ENCODE measurements around the gene CDC6. TPM values are rescaled to one million over a fixed set of nuclear protein-coding genes. Genes with fewer than 3 reads are reported as not detected.

The CDC6 gene
- total RNA-seq, 1 experiment from 2014 or later = 567 TPM

GRCh38 chr17:40322358-40323315, 35.0 kb downstream of the CDC6 start:
- H3K27me3 Mint-ChIP-seq (ENCODE audit: unreplicated experiment) = no peaks in the 10 kb centered on the region
- peaks cover 74% of the 10 kb centered on the region for H3K36me3 Mint-ChIP-seq (ENCODE audit: insufficient read depth, unreplicated experiment)
- no peaks in the 10 kb centered on the region for H3K9me3 Mint-ChIP-seq (ENCODE audit: low read depth, unreplicated experiment)
- CTCF ChIA-PET = interaction anchor here (0.5 to 36.5 kb wide), 17 partner anchors 10 to 502 kb away, joined by 3 to 1520 read pairs (median 4); partner anchors contain the start of genes CASC3, GJD3, RARA and WIPF2
- TF ChIP-seq CTCF (IDR thresholded peaks at IDR 0.05; ENCODE audit: unreplicated experiment) = no peak
- intact Hi-C loops (cut with micrococcal nuclease; ENCODE audit: unreplicated experiment) = no loop called here
- peak overlapping the region; percentile 33 for H3K4me3 Mint-ChIP-seq (ENCODE audit: low read depth, unreplicated experiment)
- H3K27ac Mint-ChIP-seq (ENCODE audit: unreplicated experiment) = peak overlapping the region; percentile 86
- H3K4me1 Mint-ChIP-seq (ENCODE audit: low read depth, unreplicated experiment) = peaks cover 90% of the 10 kb centered on the region
- peak; percentile 93 for DNase-seq
- BruUV-seq (replicated peaks) = no TSS peak

- CTCF ChIA-PET = interaction anchor here (0.5 to 36.5 kb wide), 15 partner anchors 11 to 603 kb away, joined by 3 to 1520 read pairs (median 4); partner anchors contain the start of genes CASC3, GJD3, RARA and WIPF2
- Mint-ChIP-seq H3K4me3 (ENCODE audit: low read depth, unreplicated experiment) (peak overlapping the region; percentile 33), H3K4me1 (ENCODE audit: low read depth, unreplicated experiment) (peaks cover 95% of the 10 kb centered on the region), H3K36me3 (ENCODE audit: insufficient read depth, unreplicated experiment) (peaks cover 63% of the 10 kb centered on the region), H3K27me3 (ENCODE audit: unreplicated experiment) (no peaks in the 10 kb centered on the region), H3K9me3 (ENCODE audit: low read depth, unreplicated experiment) (no peaks in the 10 kb centered on the region), H3K27ac (ENCODE audit: unreplicated experiment) (peak overlapping the region; percentile 86)
- BruUV-seq (replicated peaks) = no TSS peak
- intact Hi-C loops (cut with micrococcal nuclease; ENCODE audit: unreplicated experiment) = no loop called here
- no peak for TF ChIP-seq CTCF (IDR thresholded peaks at IDR 0.05; ENCODE audit: unreplicated experiment)
- DNase-seq = no peak
These were observed 36.0 kb downstream of the CDC6 start for GRCh38 chr17:40323391-40324381.

- CTCF ChIA-PET = interaction anchor here (0.6 to 36.5 kb wide), 8 partner anchors 13 to 701 kb away, joined by 3 to 1520 read pairs (median 6); partner anchors contain the start of genes GJD3, MSL1 and RARA
- intact Hi-C loops (cut with micrococcal nuclease; ENCODE audit: unreplicated experiment) = no loop called here
- no peak for DNase-seq
- Mint-ChIP-seq H3K4me1 (ENCODE audit: low read depth, unreplicated experiment) (peaks cover 91% of the 10 kb centered on the region), H3K27me3 (ENCODE audit: unreplicated experiment) (no peaks in the 10 kb centered on the region), H3K4me3 (ENCODE audit: low read depth, unreplicated experiment) (no peak overlapping the region), H3K9me3 (ENCODE audit: low read depth, unreplicated experiment) (no peaks in the 10 kb centered on the region), H3K36me3 (ENCODE audit: insufficient read depth, unreplicated experiment) (peaks cover 46% of the 10 kb centered on the region), H3K27ac (ENCODE audit: unreplicated experiment) (peak overlapping the region; percentile 8)
- no TSS peak for BruUV-seq (replicated peaks)
- TF ChIP-seq CTCF (IDR thresholded peaks at IDR 0.05; ENCODE audit: unreplicated experiment) = no peak
These were observed 37.7 kb downstream of the CDC6 start for GRCh38 chr17:40325156-40326013.
